Peyer's patch (tissue), 4 donors: Measurements from ENCODE around the gene LCA5.

ENCODE experiments used
- POLR2A ChIP-seq, 2 donors: fragments of 450-650 bp; IDR thresholded peaks; one replicate each; pipeline ENCODE4 v1.5.1; 2017; ENCODE audit warnings: antibody characterized with exemption in 2 of 2, mild to moderate bottlenecking in 2 of 2, moderate library complexity in 2 of 2
- TF ChIP-seq, protein P1 (sequence below), 6 experiments: fragments of 450-650 bp in 4 of 6; fragments of 200-600 bp in 2 of 6; sonication (generic) in 1 of 6; IDR thresholded peaks; one replicate each; pipeline ENCODE4 v1.5.1; 2017 to 2019; ENCODE audit warnings: antibody characterized with exemption in 6 of 6, mild to moderate bottlenecking in 3 of 6, moderate library complexity in 1 of 6

DNA sequence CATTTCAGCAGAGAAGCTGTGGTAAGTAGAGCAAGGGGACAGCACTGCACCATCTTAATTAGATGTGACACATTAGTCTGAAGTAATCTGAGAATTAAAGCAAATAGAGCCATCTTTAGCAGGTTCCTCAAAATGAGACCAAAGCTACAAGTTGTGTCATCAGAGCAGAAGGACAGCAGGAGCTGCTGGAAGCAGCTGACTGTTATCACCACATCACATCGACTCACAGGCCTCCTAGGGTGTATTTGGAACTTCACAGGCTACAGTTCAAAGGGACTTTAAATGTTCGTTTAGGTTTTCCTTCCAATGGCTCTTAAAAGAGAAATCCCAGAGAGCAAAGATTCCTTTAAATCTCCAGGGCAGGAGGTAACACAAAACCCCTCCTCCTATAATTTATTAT is 69.5 kb downstream of the LCA5 start:
- TF ChIP-seq, protein P1, sequence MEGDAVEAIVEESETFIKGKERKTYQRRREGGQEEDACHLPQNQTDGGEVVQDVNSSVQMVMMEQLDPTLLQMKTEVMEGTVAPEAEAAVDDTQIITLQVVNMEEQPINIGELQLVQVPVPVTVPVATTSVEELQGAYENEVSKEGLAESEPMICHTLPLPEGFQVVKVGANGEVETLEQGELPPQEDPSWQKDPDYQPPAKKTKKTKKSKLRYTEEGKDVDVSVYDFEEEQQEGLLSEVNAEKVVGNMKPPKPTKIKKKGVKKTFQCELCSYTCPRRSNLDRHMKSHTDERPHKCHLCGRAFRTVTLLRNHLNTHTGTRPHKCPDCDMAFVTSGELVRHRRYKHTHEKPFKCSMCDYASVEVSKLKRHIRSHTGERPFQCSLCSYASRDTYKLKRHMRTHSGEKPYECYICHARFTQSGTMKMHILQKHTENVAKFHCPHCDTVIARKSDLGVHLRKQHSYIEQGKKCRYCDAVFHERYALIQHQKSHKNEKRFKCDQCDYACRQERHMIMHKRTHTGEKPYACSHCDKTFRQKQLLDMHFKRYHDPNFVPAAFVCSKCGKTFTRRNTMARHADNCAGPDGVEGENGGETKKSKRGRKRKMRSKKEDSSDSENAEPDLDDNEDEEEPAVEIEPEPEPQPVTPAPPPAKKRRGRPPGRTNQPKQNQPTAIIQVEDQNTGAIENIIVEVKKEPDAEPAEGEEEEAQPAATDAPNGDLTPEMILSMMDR (IDR thresholded peaks at IDR 0.05) = no peak
- TF ChIP-seq POLR2A (IDR thresholded peaks at IDR 0.05) = no peak
